Posterior vena cava (tissue), 2 donors: Measurements from ENCODE around the gene GFY. TPM values are rescaled to one million over a fixed set of nuclear protein-coding genes. Genes with fewer than 3 reads are reported as not detected.

Experiments used
- DNase-seq: peaks from one replicate; pipeline ENCODE4 v3.0.0-alpha.2; 2020; ENCODE audit warnings: low spot score
- intact Hi-C, 2 donors: fragments of 100-400 bp; cut with DNase I; formaldehyde crosslinking; loops; one replicate each; pipeline versions ENCODE4 v1.14.1 to v1.14.2; 2022 to 2023
- total RNA-seq, 2 donors: library from RNA; stranded (reverse); fragmentation: NEBNext Ultra II Directional; extraction: Animal tissue kit (Norgen Biotek cat#: 25700); gene quantifications; one replicate each; pipeline ENCODE4 v1.2.1, GENCODE V29; 2021
- donor health status: DM: yes; HTN: yes; CAD: no.
- donor health status: DM: yes; HTN: yes; CAD: no.

The GFY gene
- total RNA-seq, 2 donors from 2014 or later: not detected

DNA sequence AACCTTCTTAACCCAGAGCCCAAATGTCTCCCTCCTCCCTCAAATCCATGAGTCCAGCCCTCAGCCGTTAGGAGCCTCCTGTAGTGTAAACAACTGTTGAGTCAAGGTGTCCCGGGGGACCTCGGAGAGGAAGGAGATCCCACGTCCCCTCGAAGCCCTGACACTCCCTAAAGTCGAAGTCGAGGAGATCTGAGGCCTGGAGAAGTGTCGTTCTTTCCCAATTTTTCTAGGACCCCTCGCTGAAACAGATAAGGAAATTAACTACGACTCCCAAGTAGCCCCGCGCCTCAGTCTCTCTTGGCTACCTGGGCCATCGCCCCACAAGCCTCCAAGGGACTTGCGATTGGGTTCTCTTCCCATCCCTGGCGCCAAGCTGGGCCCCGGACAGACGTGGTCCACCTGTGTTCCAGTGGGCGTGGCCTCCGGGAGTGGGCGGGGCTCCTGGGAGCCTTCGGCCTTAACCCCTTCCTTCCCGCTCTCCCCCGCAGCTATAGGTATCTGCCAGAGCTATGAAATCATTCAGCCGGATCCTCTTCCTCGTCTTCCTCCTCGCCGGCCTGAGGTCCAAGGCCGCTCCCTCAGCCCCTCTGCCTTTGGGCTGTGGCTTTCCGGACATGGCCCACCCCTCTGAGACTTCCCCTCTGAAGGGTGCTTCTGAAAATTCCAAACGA, 869 bp downstream of the GFY start:
- no peak for DNase-seq
- intact Hi-C loops: no loop called here

DNA sequence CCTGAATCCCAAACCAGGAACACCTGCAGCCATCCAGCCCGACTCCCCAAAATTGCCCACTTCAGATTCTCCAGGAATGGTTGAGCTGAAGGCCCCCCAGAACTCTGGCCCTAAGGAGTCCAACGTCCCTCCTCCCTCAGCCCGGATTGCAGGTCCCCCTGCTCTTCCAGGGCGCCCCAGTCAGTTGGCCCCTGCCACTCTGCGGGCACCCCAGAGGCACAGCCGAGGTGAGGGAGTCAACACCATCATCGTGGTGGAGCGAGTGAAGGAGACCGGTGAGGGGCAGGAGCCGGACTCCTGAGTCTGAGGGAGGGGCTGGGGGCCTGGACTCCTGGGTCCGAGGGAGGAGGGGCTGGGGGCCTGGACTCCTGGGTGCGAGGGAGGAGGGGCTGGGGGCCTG, 2.2 kb downstream of the GFY start:
- intact Hi-C loops: no loop called here
- no peak for DNase-seq

DNA sequence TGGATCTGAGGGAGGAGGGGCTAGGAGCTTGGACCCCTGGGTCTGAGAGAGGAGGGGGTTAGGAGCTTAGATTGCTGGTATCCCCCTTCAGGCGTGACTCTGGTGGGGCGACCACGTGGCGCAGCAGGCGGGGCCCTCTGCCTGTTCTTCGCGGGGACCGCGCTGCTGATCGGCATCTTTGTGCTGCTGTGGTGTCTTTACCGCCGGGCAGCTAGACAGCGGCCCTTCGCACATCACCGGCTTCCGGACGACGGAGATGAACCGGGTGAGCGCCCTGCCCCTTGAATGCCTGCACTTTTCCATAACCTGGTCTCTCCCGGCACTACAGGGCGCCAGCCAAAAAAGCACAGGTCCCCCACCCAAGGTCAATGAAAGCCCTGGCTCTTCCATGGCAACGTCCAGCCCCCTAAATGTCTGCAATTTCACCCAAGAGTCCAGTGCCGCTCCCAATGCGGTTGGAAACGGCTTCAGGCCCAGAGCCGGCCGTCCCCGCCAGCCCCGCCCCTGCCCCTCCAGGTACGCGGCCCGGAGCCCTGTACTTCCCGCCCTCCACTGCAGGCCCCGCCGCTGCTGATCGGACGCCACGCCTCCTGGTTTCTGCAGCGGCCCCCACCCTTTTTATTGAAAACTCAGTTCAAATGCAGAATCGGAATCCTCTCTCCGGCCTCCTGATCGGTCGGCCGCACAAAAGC, 2.8 kb downstream of the GFY start:
- intact Hi-C loops: no loop called here

DNA sequence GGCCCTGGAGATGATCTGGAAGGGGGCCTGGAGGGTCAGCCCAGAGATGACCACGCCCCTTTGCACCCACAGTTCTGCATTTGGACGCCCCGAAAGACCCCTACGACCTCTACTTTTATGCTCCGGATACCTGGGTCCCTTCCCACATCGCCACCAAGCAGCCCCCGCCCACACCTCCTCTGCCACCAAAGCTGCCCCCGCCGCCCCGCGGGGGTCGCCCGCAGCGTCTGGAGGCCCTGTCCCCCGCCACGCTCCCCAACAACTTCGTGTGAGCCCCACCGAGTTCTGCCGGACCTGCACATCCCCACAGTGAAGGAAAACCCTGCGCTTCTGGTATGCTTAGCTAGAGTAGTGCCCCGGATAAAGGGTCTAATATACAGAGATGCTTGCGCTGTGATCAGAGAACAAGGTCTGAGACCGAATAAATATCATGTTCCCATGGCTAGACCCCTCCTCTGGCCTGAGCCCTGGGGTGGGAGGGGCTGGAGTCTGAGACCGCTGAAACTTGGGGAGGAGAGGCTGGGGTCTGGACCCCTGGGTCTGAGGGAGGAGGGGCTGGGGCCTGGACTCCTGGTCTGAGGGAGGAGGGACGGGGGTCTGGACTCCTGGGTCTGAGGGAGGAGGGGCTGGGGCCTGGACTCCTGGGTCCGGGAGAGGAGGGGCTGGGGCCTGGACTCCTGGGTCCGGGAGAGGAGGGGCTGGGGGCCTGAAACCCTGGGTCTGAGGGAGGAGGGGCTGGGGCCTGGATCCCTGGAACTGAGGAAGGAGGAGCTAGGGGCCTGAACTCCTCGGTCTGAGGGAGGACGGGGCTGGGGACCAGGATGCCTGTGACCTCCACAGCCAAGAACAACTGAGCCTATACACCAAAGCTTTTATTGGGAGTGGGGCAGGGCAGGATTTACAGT, 3.6 kb downstream of the GFY start:
- intact Hi-C loops: no loop called here
- DNase-seq: no peak

More for the DNA sequence above, 2.8 kb downstream of the GFY start:
- DNase-seq: no peak

DNA sequence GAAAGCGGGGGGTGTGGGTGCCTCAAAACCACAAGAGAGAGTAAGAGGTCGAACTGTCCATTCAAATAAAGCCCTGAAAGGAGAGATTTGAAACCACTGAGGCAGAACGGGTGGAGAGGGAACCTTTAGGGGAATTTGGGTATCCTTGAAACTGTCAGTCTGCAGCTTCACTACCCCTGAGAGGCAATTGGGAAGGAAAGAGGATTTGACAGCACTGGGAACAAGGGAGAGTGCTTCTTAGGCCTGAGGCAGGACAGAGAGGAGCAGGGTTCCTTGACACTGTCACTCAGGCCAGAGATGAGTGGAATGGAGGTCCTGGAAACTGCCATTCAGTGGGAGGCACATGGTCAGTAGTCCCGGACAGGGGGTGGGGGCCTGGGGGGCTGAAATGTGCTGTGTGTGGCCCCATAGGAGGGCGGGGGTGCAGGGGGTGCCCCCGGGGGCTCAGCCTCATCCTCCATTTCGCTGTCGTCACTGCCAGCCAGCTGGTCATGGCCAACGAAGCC, 5.0 kb downstream of the GFY start:
- intact Hi-C loops: no loop called here

DNA sequence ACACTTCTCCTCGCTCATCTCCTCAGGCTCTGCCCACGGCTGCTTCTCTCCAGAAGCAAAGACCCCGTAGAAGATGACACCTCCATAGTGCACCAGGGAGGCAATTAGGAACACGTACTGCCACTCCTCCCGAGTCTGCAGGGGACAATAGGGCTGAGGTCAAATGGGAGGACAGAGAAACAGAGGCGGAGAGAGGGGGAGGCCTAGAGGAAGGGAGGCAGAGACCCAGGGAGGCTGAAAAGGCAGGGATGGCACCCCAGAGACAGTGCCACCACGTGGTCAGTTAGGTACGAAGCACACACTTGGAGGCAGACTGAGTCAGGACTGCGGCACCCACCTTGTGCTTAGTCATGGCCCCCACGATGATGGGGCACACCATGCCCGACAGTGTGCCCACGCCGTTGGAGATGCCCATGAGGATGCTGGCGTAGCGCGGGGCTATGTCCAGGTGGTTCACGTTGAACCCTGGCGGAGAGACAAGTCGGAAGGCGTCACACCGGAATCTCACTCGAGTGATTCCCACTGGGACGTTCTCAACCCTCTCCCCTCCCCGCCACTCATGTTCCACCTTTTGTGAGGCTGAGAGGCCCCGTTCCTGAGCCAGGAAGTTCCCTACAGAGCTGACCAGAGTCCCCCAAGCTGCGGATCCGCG, 5.6 kb downstream of the GFY start:
- intact Hi-C loops: no loop called here
- DNase-seq: no peak

More for the DNA sequence above, 5.0 kb downstream of the GFY start:
- DNase-seq: no peak

DNA sequence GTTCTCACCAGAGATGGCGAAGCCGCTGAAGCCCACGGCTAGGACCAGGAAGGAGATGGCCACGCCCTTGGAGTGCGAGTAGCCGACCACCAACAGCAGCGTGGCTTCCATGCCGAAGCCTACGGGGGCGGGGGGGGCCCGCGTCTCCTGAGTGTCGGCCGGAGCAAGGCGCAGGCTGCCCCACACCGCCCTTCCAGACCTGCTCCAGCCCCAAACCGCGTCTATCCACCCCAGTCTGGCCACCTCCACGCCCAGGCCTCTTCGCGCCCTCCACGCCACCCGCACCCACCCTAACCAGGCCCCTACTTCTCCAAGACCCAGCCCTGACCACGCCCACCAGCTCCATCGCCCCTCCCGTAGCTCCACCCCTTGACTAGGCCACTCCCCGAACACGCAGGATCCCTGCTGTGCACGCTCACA, 6.2 kb downstream of the GFY start:
- intact Hi-C loops: no loop called here
- no peak for DNase-seq

DNA sequence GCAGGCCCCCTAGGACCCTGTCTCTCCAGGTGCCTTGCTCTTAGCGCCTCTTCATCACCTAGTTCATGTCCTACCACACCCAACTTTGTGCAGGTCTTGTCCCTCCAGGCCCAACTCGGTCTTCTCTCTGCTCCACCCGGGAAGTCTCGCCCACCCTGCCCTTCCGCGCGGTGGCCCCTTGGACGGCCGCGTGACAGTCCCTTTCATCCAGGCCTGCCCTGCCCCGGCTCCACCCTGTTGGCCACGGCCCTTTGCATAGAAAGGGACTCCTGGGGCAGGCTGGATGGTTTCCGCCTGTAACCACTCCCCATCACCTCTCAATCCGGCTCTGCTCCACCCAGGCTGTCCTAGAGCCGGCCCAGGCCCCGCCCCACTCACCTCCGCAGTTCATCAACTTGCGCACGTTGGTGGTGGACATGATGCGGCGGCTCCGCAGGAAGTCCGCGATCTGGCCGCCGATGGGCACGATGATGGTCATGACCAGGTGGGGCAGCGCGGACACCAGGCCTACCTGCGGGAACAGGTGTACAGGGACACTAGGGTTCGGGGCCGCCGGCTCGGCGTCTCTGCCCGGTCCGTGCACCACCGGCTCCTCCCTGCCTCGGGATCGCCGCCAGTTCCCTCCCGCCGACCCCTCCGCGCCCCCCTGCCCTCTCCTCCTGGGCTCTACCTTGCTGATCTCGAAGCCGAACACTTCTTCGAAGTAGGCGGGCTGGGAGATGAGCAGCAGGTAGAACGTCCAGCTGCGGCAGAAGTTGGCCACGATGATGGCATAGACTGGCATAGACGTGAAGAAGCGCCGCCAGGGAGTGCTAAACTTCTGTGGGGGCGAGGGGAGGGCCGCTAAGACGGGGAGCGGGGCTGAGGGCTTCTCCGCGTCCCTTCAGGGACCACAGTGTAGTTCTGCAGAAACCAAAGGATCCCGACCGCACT, 7.2 kb downstream of the GFY start:
- no peak for DNase-seq
- intact Hi-C loops: no loop called here

DNA sequence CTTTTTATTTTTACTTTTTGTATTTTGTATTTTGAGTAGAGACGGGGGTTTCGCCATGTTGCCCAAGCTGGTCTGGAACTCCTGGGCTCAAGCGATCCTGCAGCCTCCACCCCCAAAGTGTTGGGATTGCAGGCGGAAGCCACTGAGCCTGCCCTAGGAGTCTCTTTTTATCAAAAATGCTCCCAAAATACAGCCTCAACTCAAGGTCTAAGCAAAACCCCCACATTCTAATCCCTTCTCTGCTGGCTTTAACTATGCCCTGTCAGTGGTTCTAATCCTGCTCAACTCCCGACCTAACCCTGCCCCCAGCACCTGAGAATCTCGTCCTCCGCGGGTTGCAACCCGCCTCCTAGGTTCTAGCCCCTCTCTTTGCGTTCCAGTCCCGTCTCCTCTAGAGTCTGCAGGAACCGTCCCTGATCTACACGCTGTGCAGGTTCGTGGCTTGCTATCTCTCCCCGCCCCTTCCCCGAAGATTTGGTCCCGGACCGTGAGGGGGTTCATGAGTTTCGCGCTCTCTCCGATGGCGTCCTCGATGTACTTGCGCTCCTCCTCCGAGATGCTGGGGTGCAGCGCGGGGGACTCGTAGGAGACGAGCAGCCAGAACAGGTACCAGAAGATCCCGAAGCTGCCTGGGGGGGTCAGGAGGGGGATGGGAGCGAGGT, 8.2 kb downstream of the GFY start:
- intact Hi-C loops: no loop called here
- DNase-seq: no peak

DNA sequence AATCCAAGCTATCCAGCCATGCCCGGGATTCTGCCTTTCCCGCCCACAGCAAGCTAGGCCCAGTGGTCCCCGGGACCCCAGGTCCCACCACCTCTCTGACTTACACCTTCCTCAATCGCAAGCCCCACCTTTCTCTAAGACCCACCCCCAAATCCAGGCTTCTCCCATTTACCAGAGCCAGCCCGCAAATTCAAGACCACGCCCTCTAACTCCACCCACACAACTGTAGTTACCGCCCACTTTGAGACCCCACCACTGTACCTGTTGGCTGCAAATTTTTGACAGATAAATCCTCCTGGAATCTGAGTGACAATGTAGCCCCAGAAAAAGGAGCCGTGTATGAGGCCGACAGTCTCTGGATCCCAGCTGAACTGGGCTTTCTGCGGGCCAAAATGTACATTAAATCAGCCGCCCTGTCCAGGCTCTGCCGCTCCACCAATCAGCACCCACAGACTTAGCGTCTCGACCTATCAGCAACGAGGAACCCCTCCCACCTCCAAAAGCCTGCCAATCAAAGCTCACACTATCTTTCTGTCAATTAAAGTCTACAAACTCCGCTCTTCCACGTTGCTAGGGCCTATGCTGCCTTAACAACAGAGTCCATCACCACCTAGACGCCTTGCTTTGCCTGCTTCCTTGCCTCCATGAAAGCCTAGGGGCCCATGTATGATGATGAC, 9.9 kb downstream of the GFY start:
- intact Hi-C loops: no loop called here
- no peak for DNase-seq

DNA sequence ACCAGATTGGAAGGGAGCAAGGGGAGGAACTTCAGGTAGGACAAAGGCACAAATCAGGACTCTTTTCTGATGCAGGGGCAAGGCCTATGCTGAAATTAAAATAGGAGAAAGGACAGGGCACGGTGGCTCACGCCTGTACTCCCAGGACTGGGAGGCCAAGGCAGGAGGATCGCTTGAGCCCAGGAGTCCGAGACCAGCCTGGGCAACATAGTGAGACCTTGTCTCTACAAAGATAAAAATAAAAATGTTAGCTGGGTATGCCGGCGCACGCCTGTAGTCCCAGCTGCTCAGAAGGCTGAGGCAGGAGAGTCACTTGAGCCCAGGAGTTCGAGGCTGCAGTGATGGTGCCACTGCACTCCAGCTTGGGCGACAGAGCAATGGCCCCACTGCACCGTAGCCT, 10.5 kb downstream of the GFY start:
- DNase-seq: no peak
- intact Hi-C loops: no loop called here

DNA sequence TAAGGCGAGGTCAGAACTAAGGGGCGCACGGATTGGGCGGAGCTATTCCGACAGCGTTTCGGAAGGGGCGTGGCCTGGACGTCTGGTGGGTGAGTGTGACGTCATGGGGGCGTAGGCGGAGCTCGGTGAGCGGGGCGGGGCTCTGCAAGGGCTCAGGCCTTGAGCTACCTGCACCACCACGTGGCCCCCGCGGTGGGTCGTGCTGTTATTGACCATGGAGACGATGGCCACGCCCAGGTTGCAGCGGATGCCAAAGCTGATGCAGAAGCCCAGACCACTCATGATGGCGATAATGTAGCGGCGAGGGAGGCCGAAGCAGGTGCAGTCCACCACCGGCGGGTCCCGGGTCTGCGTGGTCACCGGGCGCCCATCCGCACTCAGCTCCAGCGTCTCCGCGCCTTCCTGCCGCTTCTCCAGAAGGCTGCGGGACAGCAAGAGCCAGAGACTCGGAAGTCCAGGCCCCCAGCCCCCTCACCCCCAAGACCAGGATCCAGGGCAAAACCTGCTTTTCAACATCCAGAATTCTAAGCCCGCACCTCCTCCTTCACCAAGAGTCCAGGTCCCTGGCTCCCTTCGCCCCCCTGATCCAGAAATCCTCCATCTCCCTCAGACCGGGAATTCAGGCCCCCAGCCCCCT, 11.3 kb downstream of the GFY start:
- intact Hi-C loops: no loop called here
- no peak for DNase-seq

DNA sequence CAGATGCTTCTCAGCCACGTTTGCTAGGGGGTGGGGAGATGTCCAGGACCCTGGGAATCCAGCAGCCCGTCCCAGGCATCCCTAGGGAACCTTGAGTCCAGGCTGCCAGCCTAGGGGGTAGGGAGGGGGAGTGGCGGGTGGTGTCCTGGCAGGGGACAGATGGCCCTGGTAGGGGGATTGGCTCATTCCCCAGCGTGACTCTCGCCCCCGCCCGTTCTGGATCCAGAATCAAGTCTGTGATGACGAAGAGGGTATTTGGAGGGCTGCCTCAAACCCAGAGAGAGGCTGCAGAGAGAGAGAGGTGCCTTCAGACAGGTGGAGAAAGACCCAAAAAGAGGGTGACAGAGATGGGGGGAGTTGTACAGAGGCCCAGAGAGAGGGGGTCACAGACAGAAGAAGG, 12.0 kb downstream of the GFY start:
- intact Hi-C loops: no loop called here
- DNase-seq: no peak

DNA sequence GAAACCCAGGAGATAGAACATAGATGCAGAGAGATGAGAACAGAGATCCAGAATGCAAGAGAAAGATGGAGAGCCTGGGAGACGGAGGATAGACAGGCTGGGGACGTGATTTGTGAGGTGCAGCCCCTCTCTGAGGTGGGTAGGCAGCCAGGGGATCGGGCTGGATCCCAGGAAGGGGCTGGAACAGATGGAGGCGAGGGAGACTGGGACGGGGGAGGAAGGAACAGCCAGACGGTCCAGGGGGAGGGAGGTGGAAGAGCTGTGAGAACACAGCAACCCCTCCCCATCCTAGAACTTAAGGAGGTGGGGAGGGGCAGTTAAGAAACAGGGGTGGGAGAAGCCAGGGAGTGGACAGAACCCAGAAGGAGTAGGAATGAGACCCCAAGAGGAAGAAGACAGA, 13.1 kb downstream of the GFY start:
- no peak for DNase-seq
- intact Hi-C loops: no loop called here

DNA sequence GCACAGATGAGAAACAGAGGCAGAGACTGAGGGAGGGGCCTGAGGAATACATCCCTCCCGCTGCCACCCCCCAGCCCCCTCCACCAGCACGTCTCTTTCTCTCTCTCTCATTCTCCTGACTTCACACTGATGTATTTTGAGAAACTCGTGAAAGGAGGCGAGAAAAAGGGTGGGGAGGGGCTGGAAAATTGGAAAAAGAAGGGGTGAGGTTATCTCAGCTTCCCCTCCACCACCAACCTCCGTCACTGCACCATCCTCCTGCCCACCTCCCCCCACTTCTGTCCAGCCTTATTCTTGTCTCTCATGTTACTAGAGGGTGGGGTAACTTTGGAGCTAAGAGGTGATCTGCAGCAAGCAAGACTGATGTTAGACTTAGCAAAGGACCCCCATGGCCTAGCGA, 14.6 kb downstream of the GFY start:
- no peak for DNase-seq
- intact Hi-C loops: loop anchor here (2.0 to 5.0 kb wide), 3 partner anchors 48 to 213 kb away; no protein-coding TSS in a partner anchor

DNA sequence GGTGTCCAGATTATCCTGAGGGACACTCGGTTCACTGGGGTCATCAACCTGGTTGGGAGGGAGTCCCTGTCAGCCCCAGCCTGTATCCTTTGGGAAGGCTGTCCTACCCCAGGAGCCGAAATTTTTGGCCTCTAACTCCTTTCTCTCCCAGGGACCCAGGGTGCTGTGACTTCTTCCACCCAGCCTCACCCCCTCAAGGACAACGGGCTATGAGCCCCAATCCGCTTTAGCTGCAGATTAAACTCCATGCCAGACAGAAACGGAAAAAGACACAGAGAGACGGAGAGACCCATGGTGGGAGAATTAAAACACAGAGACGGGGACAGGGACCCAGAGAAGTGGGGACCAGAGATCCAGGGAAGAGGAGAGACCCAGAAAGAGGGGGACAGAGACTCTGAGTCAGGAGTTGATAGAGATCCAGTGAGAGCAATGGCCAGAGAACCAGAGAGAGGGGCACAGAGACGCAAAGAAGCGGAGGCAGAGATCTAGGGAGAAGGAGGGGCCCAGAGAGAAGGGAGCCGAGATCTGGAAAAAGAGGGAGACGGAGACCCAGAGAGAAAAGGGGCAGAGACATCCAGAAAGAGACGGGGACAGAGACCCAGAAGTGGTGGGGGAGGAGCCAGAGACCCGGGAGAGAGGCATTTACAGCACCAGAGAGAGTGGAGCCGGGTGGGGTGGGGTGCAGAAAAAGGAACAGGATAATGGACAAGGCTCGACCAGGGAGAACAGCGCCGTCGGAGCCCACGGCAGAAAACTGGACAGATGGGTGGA, 15.4 kb downstream of the GFY start:
- no peak for DNase-seq
- intact Hi-C loops: loop anchor here (2.0 to 5.0 kb wide), 3 partner anchors 48 to 213 kb away; no protein-coding TSS in a partner anchor
